IPS DF 6.9 (cell line): Measurements from ENCODE around the gene AGTRAP.

ENCODE experiments used
- DNase-seq: peaks from one replicate; pipeline ENCODE4 v3.0.0-alpha.2; 2013; ENCODE audit warnings: low read depth, low spot score
- H3K27ac ChIP-seq: one replicate; pipeline ENCODE4 v1.5.1; 2013; ENCODE audit warnings: low read length, control low read depth
- H3K27me3 ChIP-seq: 2 replicates; pipeline ENCODE4 v1.6.1; 2013; ENCODE audit warnings: mild to moderate bottlenecking, low read length; ENCODE audit not compliant: control insufficient read depth, insufficient read depth
- H3K36me3 ChIP-seq: 2 replicates; pipeline ENCODE4 v1.6.1; 2013; ENCODE audit warnings: low read length; ENCODE audit not compliant: control insufficient read depth, insufficient read depth
- H3K4me1 ChIP-seq: 2 replicates; pipeline ENCODE4 v1.6.1; 2013; ENCODE audit warnings: low read length; ENCODE audit not compliant: control insufficient read depth, insufficient read depth
- H3K4me3 ChIP-seq: 2 replicates; pipeline ENCODE4 v1.5.1; 2013; ENCODE audit warnings: mild to moderate bottlenecking, low read length
- H3K9me3 ChIP-seq: 2 replicates; pipeline ENCODE4 v1.6.1; 2013; ENCODE audit warnings: low read length, inconsistent platforms; ENCODE audit not compliant: control insufficient read depth, insufficient read depth
- WGBS: extraction: QIAGEN DNeasy Blood & Tissue Kit; methylation state at CpG from one replicate; pipeline ENCODE4 v1.1.7; 2013; ENCODE audit warnings: mixed read lengths, missing lambda C conversion rate; ENCODE audit not compliant: insufficient read length, insufficient coverage; 5-methylcytosine and 5-hydroxymethylcytosine counted together

The AGTRAP gene

GRCh38 chr1:11790880-11791715, 55.2 kb downstream of the AGTRAP start:
- H3K4me1 ChIP-seq, result peaks cover 10% of the 10 kb centered on the region
- no CpG with 5 or more reads among the region's 19 CpGs for WGBS

GRCh38 chr1:11792106-11792505, 56.2 kb downstream of the AGTRAP start:
- no peaks in the 10 kb centered on the region for H3K27me3 ChIP-seq
- no CpG with 5 or more reads among the region's 11 CpGs for WGBS
- no peak overlapping the region for H3K4me3 ChIP-seq
- H3K4me1 ChIP-seq, result peaks cover 10% of the 10 kb centered on the region
- no peaks in the 10 kb centered on the region for H3K9me3 ChIP-seq
- peaks cover 30% of the 10 kb centered on the region for H3K36me3 ChIP-seq
- DNase-seq, result no peak
- no peak overlapping the region for H3K27ac ChIP-seq

More at GRCh38 chr1:11790880-11791715, 55.2 kb downstream of the AGTRAP start:
- Histone ChIP-seq H3K27ac (no peak overlapping the region), H3K9me3 (no peaks in the 10 kb centered on the region), H3K27me3 (no peaks in the 10 kb centered on the region), H3K4me3 (no peak overlapping the region), H3K36me3 (peaks cover 30% of the 10 kb centered on the region)
- no peak for DNase-seq

GRCh38 chr1:11793819-11794218, 57.9 kb downstream of the AGTRAP start:
- no peak for DNase-seq
- Histone ChIP-seq H3K36me3 (peaks cover 30% of the 10 kb centered on the region), H3K4me1 (no peaks in the 10 kb centered on the region), H3K4me3 (no peak overlapping the region), H3K27ac (no peak overlapping the region), H3K9me3 (no peaks in the 10 kb centered on the region), H3K27me3 (no peaks in the 10 kb centered on the region)
- no CpG with 5 or more reads among the region's 15 CpGs for WGBS

GRCh38 chr1:11794446-11795237, 58.7 kb downstream of the AGTRAP start:
- H3K27me3 ChIP-seq, result no peaks in the 10 kb centered on the region
- no peaks in the 10 kb centered on the region for H3K9me3 ChIP-seq
- no CpG with 5 or more reads among the region's 19 CpGs for WGBS
- DNase-seq, result no peak
- no peak overlapping the region for H3K4me3 ChIP-seq
- H3K4me1 ChIP-seq, result no peaks in the 10 kb centered on the region
- no peak overlapping the region for H3K27ac ChIP-seq
- H3K36me3 ChIP-seq, result peaks cover 34% of the 10 kb centered on the region

DNA sequence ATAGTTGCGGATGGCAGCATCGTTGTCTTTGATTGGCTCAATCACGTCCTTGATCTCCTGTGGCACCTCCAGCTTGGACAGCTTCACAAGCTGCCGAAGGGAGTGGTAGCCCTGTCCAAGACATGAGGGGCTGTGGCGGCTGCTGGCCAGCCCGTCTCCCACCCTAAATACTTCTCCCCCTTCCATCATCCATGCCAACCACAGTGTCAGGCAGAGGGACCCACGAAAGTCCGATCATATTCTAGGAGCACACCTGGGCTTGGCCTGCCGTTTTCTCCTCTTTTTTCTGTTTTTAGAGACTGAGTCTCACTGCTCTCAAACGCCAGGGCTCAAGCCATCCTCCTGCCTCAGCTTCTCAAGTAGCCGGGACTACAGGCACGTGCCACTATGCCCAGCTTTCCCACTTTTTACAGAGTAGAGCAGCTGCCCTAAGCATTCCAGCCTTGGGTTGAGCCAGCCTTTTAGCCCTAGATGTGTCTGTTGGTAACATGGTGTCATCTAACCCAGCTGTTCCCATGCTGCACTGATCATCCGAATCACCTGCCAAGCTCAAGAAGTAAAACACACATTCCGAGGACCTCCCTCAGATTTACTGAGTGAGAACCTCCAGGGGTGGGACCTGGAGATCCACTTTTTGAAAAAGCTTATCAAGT, 59.4 kb downstream of the AGTRAP start:
- no peak overlapping the region for H3K4me3 ChIP-seq
- H3K27me3 ChIP-seq, result no peaks in the 10 kb centered on the region
- no peak overlapping the region for H3K27ac ChIP-seq
- WGBS, result no CpG with 5 or more reads among the region's 14 CpGs
- peaks cover 33% of the 10 kb centered on the region for H3K36me3 ChIP-seq
- H3K4me1 ChIP-seq, result no peaks in the 10 kb centered on the region
- H3K9me3 ChIP-seq, result no peaks in the 10 kb centered on the region
- DNase-seq, result no peak

GRCh38 chr1:11796036-11796828, 60.3 kb downstream of the AGTRAP start:
- H3K4me3 ChIP-seq, result no peak overlapping the region
- no peaks in the 10 kb centered on the region for H3K27me3 ChIP-seq
- DNase-seq, result no peak
- no peak overlapping the region for H3K27ac ChIP-seq
- no CpG with 5 or more reads among the region's 15 CpGs for WGBS
- no peaks in the 10 kb centered on the region for H3K4me1 ChIP-seq
- H3K9me3 ChIP-seq, result no peaks in the 10 kb centered on the region
- peaks cover 30% of the 10 kb centered on the region for H3K36me3 ChIP-seq

DNA sequence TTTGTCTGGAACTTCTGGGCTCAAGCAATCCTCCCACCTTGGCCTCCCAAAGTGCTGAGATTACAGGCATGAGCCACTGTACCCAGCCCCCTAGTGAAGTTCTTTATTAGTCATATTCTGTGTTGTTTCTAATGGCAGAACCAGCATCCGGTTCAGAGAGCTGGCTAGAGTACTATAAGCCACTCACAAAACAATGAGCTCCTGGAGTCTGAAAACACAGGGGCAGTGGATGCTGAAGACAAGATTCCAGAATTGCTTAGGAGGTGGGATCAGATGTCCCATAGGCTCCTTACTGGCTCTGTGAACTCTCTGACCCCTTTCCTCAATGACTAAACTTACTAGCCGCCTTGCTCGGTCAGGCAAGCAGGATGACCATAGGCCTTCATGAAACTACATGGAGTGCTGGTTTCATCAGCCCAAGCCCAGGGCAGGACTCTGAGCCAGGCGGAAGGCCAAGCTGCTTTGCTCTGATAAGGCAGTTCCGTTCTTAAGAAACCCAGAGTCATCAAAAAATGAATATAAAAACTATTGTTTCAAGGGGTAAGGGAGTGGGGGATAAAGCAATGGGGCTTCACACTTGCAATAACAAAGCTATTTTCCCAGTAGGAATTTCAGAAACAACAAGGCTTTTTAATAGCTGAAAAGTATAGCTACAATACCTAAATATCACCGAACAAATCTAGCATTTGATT, 61.7 kb downstream of the AGTRAP start:
- Histone ChIP-seq H3K4me1 (0 out of 2 replicates have a peak, but pooled peaks cover under 1% of the 10 kb centered on the region), H3K4me3 (no peak overlapping the region), H3K9me3 (no peaks in the 10 kb centered on the region), H3K27me3 (no peaks in the 10 kb centered on the region), H3K36me3 (peaks cover 25% of the 10 kb centered on the region), H3K27ac (no peak overlapping the region)
- DNase-seq, result no peak
- WGBS, result no CpG with 5 or more reads among the region's 6 CpGs

GRCh38 chr1:11799099-11799498, 63.2 kb downstream of the AGTRAP start:
- DNase-seq, result no peak
- no CpG with 5 or more reads among the region's 5 CpGs for WGBS
- Histone ChIP-seq H3K27ac (no peak overlapping the region), H3K4me1 (0 out of 2 replicates have a peak, but pooled peaks cover 5% of the 10 kb centered on the region), H3K9me3 (no peaks in the 10 kb centered on the region), H3K27me3 (no peaks in the 10 kb centered on the region), H3K36me3 (peaks cover 21% of the 10 kb centered on the region), H3K4me3 (no peak overlapping the region)

DNA sequence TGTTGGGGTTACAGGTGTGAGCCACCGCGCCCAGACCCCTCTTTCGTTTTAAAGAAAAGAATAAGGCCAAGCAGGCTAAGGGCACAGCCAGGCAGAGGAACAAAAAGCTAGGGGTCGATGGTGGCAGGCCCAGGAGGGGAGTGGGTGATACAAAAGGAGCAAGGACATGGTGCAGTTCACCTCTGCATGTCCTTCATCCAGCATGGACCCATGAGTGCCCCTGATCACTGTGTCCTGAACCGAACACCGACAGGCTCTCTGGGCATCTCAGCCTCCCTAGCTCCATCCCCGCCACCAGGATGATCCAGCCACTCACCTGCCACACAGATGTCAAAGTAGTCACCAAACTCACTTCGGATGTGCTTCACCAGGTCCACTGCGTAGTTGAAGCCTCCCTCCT, 64.0 kb downstream of the AGTRAP start:
- Histone ChIP-seq H3K36me3 (peaks cover 17% of the 10 kb centered on the region; the same call in 1 of the 2 replicates), H3K4me1 (0 out of 2 replicates have a peak, but pooled peaks cover 5% of the 10 kb centered on the region), H3K4me3 (no peak overlapping the region), H3K27me3 (no peaks in the 10 kb centered on the region), H3K9me3 (no peaks in the 10 kb centered on the region), H3K27ac (no peak overlapping the region)
- DNase-seq, result no peak
- WGBS, result no CpG with 5 or more reads among the region's 9 CpGs
